HL-60/S4 treated with phorbol 12-myristate 13-acetate at 8.2 ng/mL for 4 days and 3 days (cell line): Measurements from ENCODE around the gene RAB38.

Source experiments
- in situ Hi-C: fragments of 300-500 bp; cut with MboI; formaldehyde crosslinking; loops from 2 replicates; pipeline ENCODE4 v1.15.0; 2022; ENCODE audit warnings: low sequenced_read_pairs

RAB38 gene

DNA sequence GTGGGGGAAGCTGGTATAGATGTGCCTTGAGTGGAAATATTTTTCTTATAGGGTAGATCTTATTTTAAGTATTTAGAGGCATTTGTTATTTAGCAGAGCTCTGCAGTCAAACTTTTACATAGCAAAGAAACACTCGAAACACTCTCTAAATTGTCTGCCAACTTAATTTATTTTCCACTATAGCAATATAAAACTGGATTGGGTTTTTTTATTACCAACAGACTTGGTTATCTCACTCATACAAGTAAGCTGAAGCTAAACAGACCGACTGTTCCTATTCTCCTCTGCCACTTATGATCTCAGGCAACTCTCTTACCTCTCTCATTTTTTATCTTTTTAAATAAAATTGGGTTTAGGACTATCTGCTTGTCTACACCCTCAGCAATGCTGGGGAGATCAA, 4.6 kb downstream of the RAB38 start:
- in situ Hi-C loops = no loop called here

GRCh38 chr11:88169881-88170280, 5.4 kb downstream of the RAB38 start:
- in situ Hi-C loops = no loop called here

DNA sequence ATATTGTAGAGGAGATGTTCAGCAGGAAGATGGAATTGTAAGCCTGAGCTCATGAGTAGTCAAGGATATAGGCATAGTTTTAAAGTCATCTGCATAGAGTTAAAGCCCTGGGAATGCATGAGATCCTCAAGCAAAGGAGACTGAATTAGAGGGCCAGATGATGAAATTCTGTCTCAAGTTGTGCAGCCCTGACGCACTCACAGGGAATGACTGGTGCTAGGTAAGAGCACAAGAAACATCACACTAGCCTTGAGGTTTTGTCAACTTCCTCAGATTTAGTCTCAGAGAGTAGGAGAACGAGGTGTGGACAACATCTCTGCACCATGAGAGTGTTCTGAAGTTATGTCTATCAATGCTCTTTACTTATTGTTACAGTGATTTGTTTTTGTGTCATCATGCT, 5.8 kb downstream of the RAB38 start:
- in situ Hi-C loops = no loop called here

DNA sequence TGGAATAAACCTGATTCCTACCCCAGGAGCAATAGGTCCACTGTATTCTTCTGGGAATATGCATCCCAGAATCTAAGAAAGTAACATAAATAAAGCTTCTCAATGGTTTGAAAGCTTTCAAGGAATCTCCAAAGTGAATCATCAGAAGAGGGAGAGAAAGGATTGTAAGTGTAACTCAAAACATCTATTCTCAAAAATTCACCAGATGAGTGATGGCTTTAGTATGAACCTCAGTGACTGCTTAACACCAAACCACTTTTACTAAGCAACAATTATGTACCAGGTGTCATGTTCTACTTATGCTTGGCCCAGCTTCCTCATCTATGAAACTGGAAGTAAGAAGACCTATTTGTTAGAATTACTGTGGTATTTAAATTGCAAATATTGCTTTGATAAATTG, 7.4 kb downstream of the RAB38 start:
- in situ Hi-C loops = no loop called here

GRCh38 chr11:88164806-88165585, 10.2 kb downstream of the RAB38 start:
- in situ Hi-C loops = no loop called here

DNA sequence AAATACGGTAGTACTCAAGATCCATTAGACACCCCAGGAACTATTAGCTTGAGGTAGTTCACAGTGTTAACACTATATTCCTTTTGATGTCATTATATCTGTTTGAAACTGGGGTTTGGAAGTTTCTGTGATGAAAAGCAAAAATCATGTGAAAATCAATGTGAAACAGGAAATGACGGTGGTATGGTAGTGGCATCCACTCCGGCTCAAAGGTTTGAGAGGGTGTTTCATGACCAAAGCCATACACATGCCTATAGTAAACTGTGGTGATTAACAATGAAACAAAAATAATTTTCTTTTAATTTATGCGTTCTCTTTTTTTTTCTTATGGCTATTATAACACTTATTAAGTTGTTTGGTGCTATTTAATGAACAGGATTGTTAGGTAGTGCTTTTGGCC, 10.9 kb downstream of the RAB38 start:
- in situ Hi-C loops = no loop called here

GRCh38 chr11:88158081-88158480, 17.2 kb downstream of the RAB38 start:
- in situ Hi-C loops = no loop called here

DNA sequence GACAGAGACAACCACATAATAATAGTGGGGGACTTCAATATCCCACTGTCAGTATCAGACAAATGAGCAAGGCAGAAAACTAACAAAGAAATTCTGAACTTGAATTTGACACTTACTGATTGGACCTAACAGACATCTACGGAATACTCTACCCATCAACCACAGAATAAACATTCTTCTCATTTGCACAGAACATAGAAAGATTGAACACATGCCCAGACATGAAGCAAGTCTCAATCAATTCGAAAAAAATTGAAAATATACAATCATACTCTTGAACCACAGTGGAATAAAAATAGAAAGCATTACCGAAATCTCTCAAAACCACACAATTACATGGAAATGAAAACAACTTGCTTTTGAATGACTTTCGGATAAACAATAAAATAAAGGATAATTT, 17.9 kb downstream of the RAB38 start:
- in situ Hi-C loops = no loop called here

- in situ Hi-C loops = no loop called here
Measured at GRCh38 chr11:88152381-88152780, 22.9 kb downstream of the RAB38 start.

DNA sequence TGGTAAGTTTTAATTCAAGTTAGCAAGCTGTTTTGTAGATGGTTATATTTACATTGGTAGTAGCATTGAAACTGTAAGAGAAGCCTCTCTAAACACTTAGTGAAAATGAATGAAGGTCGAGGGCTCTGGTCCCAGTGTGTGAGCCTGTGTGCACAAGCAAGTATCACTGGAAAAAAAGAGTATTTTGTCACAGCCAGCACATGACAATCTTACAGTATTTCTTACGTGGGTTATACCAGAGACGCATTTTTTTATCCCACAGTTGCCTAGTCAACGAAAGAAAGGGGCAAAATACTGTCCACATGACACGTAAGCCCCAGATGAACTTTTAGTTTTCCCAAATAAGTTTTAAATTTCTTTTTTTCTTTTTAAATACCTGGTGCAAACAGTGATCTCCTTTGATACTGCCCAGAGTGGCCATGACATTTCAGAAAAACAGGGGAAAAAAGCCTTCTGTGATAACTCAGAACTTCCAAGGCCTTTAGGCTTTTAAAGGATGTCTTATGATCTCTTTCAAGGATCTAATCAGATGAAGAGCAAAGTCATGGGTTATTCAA, 23.5 kb downstream of the RAB38 start:
- in situ Hi-C loops = no loop called here

GRCh38 chr11:88146106-88146505, 29.1 kb downstream of the RAB38 start:
- in situ Hi-C loops = no loop called here

- in situ Hi-C loops = no loop called here
Measured at GRCh38 chr11:88139865-88140264, 35.4 kb downstream of the RAB38 start.

- in situ Hi-C loops = no loop called here
Measured at GRCh38 chr11:88131764-88132470, 43.3 kb downstream of the RAB38 start.

GRCh38 chr11:88122956-88123355, 52.3 kb downstream of the RAB38 start:
- in situ Hi-C loops = no loop called here

DNA sequence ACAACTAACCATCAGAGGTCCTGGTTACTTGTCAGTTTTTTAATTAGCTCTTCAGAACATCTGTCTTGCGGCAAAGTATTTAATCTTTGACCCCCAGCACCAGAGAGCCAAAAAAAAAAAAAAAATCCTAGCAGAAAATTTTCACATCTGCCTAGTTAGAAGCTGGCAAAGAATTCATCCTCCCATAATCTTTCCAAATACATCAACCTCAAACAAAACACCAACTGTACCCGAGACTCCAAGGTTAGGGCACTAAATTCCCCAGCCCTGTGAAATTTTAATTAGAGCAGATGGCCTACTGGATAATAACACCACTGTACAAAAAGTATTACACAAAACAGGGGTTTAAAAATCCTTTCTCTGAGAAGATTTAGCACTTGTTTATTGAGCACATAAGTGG, 55.7 kb downstream of the RAB38 start:
- in situ Hi-C loops = no loop called here

DNA sequence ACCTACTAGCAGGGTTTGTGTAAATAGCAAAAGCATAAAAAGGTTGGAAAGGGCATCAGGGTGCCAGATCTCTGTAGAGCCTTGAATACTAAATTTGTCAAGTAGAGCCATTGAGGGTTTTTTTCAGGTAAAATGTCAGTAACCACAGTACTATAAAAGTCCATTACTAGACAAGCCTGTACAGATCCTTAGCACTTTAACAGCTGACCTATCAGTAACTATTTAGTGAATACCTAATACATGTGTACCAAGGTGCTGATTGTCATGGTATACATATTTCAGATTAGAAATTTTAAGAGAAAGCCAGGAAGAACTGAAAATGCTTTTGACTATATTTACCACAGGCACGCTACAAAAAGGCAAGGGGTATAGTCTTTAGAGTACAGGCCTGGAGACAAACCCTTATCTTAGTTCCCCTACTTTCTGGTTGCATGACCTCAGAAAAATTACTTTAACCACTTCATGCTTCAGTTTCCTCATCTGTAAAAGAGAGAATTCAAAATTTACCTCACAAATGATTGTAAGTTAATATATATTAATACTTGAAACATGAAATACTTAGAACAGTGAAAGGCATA, 57.9 kb downstream of the RAB38 start:
- in situ Hi-C loops = no loop called here

GRCh38 chr11:88115828-88116755, 59.2 kb downstream of the RAB38 start:
- in situ Hi-C loops = no loop called here

GRCh38 chr11:88114486-88115045, 60.7 kb downstream of the RAB38 start:
- in situ Hi-C loops = no loop called here

DNA sequence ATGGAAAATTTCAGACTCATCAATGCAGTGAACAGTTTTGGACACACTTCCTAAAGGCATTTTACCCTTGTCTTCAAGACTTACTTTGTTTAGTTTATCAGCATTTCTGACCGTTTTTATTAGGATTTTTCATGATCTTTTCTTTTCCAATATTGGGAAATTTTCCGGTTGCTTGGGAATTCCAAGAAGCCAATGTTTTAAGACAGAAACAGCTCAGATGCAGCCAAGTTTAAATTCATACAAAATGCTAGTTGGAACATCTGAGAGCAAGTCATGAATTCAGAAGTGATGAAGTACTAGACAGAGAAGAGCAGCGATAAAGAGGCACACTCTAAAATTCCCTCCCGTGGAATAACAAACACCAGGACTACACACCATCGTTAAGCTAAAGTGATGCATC, 68.6 kb downstream of the RAB38 start:
- in situ Hi-C loops = no loop called here

DNA sequence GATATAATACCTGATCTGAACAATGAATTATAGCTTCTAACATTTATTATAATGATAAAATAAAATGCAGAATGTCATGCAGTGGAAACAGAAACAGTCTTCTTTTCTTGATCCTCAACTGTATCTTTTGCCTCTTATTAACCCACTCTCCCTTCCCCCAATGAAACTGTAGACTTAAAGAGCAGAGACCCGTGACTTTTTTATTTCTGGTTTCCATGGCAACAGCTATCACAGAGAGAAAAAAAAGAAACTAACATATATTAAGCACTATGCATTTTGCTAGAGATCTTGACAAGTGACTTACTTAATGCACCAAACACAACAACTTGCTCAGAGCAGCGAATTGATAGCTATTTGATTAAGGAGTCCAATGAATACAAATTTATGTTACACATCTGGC, 69.3 kb downstream of the RAB38 start:
- in situ Hi-C loops = no loop called here
